ENCODE results near the gene ARHGEF26. TPM values are rescaled to one million over a fixed set of nuclear protein-coding genes. Genes with fewer than 3 reads are reported as not detected.

The ARHGEF26 gene
- total RNA-seq, 1 experiment from 2014 or later = 14.1 TPM

GRCh38 chr3:154105218-154105975 lies 15.8 kb upstream of the ARHGEF26 start:
- H3K9me3 Mint-ChIP-seq = no peaks in the 10 kb centered on the region
- ChIA-PET CTCF (interaction anchor here (0.7 kb wide), 1 partner anchor 157 kb away, joined by 4 read pairs; no protein-coding TSS in a partner anchor), POLR2A (interaction anchor here (0.9 kb wide), 1 partner anchor 15 kb away, joined by 4 read pairs; no protein-coding TSS in a partner anchor)
- peaks cover 15% of the 10 kb centered on the region for H3K4me1 Mint-ChIP-seq
- H3K36me3 Mint-ChIP-seq = no peaks in the 10 kb centered on the region
- ATAC-seq (peak; percentile 30; the same call in 1 of the 2 replicates), DNase-seq (ENCODE audit: low spot score) (no peak)
- no peak overlapping the region for H3K27ac Mint-ChIP-seq
- TF ChIP-seq TP53 (CRISPR knock-in tag; IDR thresholded peaks at IDR 0.05) (no peak), ZMAT4 (CRISPR knock-in tag; IDR thresholded peaks at IDR 0.05) (no peak), CDX4 (CRISPR knock-in tag; IDR thresholded peaks at IDR 0.05; ENCODE audit: borderline replicate concordance) (no peak), ZNF121 (CRISPR knock-in tag; IDR thresholded peaks at IDR 0.05) (no peak), ZNF671 (CRISPR knock-in tag; IDR thresholded peaks at IDR 0.05) (no peak), SMAD4 (CRISPR knock-in tag; IDR thresholded peaks at IDR 0.05) (no peak), ZSCAN18 (CRISPR knock-in tag; IDR thresholded peaks at IDR 0.05) (no peak), ZBTB43 (CRISPR knock-in tag; IDR thresholded peaks at IDR 0.05) (no peak), NR1H2 (CRISPR knock-in tag; IDR thresholded peaks at IDR 0.05) (no peak), AFF4 (CRISPR knock-in tag; IDR thresholded peaks at IDR 0.05; ENCODE audit: borderline replicate concordance) (no peak), ESRRA (CRISPR knock-in tag; IDR thresholded peaks at IDR 0.05; ENCODE audit: borderline replicate concordance) (no peak), HMGA2 (CRISPR knock-in tag; IDR thresholded peaks at IDR 0.05) (no peak), ZNF138 (CRISPR knock-in tag; conservative IDR thresholded peaks at IDR 0.05) (no peak), ATF3 (CRISPR knock-in tag; conservative IDR thresholded peaks at IDR 0.05) (no peak), ELF4 (CRISPR knock-in tag; IDR thresholded peaks at IDR 0.05; ENCODE audit: low read depth) (no peak), ATF6 (CRISPR knock-in tag; IDR thresholded peaks at IDR 0.05) (no peak), RORB (CRISPR knock-in tag; IDR thresholded peaks at IDR 0.05) (no peak), MXD4 (CRISPR knock-in tag; IDR thresholded peaks at IDR 0.05; ENCODE audit: borderline replicate concordance) (no peak), EMX1 (CRISPR knock-in tag; IDR thresholded peaks at IDR 0.05) (no peak), NFE2L1 (CRISPR knock-in tag; IDR thresholded peaks at IDR 0.05) (no peak)
- H3K4me3 Mint-ChIP-seq = no peak overlapping the region
- no peaks in the 10 kb centered on the region for H3K27me3 Mint-ChIP-seq (ENCODE audit: low read depth)

Data from WTC11 (cell line).